Activated gamma-delta T cell treated with anti-CD3 and anti-CD28 coated beads, Interleukin-2, amount 50 U/mL, for 16 hours (primary cell): Measurements from ENCODE around the gene FRMD4B.
"Not testable (repeated sequence)": the region's sequence is repeated elsewhere in the genome, so short reads cannot be mapped to it uniquely, and the experiment has no call there.

Experiments
- DNase-seq: peaks from one replicate; pipeline ENCODE4 v3.0.0-alpha.2; 2020; ENCODE audit warnings: low read depth

Gene FRMD4B

GRCh38 chr3:69240651-69241568, 145.0 kb downstream of the FRMD4B start:
- DNase-seq = no peak

- no peak for DNase-seq
Measured at GRCh38 chr3:69239063-69239462, 146.8 kb downstream of the FRMD4B start.

DNA sequence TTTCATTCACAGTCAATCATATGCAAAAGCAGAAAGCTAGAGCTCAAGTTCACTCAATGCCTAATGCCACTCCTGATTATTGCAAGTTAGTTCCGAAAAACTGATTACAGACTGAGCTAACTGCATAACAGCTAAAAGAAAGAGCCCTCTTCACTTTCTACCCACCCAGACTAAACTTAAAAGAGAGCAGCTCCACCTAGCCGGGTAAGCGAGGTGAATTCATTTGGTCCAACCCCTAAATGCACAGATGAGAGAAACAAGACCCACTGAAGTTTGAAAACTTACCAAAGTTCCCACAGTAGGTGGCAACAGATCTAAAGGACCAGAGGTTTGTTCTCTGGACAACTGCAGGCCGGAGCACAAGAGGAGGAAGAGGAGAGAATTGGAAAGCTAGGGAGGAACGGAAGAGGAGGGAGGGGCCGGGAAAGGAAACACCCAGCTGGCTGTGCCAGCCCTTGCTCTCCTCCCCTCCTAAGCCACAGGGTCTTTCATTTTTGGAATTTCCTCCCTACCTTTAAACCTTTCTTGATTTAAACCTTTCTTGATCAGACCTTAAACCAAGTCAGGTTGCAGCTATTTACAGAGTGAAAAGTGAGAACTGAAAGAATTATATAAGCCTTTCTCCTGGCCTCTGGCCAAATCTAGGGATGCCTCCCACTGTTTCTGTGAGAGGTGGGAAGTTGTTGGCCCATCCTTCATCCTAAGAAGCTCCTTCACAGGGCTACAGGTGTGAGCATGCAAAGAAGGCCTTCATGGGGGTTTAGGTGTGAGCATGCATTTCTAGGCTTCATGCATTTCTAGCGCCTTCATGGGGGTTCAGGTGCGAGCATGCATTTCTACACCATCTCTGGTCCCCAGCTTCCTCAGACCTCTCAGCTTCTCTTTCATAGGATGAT, 148.8 kb downstream of the FRMD4B start:
- DNase-seq = no peak

DNA sequence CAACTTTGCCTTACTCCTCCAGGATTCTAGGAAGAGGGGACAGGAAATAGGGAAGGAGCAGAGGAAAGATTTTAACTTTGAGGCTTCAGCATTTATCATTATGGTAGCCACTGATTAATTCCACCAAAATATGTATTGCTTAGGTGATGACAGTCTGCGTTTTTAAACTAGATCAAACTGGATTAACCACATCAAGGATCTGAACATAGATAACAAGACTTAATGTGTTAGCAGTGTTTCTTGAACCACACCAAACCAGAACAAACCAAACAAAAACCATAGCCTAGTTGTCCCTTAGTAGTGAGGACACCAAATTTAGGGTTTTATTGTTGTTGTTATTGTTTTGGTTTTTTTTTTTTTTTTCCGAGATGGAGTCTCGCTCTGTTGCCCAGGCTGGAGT, 150.0 kb downstream of the FRMD4B start:
- DNase-seq = no peak

DNA sequence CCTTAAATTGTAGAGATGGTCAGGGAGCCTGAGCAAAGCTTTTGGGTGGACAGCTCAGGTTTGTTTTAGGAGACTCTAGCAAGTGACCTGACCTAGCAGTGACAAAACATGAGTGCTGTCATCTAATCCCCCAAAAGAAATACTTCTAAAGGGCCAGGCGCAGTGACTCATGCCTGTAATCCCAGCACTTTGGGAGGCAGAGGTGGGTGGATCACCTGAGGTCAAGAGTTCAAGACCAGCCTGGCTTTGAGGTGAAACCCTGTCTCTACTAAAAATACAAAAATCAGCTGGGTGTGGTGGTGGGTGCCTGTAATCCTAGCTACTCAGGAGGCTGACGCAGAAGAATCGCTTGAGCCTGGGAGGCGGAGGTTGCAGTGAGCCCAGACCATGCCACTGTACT, 150.7 kb downstream of the FRMD4B start:
- not testable (repeated sequence) for DNase-seq

DNA sequence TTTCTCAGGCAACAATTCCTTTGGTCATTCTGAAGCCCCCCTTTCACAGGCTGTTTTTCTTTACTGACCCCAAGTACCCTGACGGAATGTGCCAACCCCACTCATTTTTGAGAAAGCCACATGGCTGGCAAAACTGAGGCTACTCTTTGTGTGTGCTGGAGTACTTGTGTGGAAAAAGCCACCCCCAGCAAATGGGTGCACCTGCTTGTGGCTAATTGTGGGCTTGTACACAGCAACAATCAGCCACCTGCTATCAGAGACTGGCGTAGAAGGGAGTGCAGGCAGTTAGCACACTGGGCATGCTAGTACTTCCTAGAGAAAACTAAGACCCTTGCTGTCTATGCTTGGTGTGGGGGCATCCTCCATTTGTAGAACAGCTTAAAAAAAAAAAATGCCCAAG, 153.4 kb downstream of the FRMD4B start:
- DNase-seq = no peak

DNA sequence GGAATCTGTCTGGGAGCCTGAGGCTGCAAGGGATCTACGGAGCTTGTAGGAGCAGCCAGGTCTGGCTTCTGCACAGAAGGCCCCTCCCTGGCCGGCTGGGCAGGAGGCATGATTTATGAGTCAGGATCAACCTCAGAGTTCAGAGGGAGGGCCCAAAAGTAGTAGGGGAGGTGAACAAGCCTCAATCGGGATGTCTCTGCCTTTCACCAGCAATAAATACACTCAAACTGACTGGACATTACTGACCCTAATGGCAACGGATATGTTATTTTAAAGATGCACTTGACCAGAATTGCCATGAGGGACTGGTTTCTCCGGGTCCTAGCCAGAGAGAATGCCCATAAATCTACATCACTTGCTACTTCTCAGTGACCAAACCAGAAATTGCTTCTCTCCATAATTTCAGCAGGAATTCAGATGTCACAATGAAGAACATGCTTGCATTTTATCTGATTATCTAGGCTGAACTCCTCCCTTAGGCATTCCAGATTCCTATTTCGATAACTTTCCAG, 153.9 kb downstream of the FRMD4B start:
- no peak for DNase-seq

DNA sequence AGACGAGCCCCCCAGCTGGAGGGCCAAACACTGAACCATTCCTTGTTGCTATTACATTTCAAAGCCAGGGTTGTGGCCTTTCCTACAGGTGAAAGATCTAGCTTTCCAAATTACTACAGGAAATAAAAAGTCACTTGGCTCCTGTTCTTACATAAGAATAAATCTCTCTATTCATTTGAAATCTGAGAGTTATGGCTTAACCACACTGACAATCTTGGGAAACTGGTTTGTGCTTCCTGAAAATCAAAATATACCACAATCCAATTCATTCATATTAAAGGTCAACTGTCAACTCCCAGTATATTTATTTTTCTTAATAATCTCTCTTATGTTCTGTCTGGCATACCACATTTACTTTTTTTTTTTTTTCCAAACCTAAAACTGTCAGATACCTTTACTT, 159.8 kb downstream of the FRMD4B start:
- DNase-seq = no peak

DNA sequence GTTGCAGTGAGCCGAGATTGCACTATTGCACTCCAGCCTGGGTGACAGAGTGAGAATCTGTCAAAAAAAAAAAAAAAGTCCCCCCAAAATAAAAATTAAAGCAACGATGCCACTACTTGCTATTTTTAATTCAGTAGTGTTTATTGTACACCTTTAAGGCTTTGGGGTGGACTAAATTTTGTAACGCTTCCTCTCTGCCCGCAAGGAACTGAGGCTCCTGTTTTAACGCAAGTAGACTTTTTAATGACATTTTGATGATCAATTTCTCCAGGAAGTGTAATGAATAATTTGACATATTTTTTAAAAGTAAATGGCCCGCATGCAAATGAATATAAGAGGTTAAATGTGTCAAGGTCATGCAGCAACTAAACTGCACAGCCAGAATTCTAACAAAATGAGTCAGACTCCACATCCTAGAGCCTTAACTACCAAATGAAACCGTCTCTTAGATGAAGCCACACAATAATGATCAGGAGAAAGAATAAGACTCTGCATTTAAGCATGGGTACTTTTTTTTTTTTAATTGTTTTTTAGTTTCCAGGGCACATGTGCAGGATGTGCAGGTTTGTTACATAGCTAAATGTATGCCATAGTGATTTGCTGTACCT, 166.7 kb downstream of the FRMD4B start:
- no peak for DNase-seq

- DNase-seq = no peak
Measured at GRCh38 chr3:69218079-69218478, 167.8 kb downstream of the FRMD4B start.

DNA sequence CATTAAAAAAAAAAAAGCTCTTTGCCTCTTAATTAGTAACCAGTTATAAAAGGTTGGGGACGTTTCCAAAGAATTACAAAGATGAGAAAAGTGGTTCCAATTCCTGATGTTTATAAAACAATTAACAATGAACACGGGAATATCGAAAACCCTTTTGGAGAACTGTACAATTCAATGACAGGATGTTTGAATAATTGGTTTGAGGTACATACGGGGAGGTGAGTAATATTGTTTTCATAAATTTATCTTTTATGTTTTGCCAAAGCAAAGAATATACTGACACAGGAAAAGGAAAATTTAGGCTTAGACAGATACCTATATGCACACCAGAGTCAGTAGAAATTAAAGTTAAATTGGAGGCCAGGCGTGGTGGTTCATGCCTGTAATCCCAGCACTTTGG, 168.9 kb downstream of the FRMD4B start:
- DNase-seq = no peak

DNA sequence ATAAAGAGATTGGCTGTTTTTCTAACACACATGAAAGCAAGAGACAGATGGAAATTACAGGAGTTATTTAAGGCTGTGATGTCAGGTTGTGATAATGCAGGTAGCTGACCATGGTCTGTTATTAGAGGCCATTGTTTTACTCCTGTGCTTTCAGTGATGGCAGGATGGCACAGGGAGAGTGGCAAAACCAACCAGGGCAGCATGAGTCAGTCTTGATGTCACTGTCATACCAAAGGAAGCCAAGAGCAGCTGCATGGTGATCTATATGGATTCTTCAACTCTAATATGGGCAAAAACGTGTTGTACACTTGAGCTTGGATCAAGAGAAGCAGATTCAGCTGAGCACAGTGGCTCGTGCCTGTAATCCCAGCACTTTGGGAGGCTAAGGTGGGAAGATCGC, 171.6 kb downstream of the FRMD4B start:
- no peak for DNase-seq

DNA sequence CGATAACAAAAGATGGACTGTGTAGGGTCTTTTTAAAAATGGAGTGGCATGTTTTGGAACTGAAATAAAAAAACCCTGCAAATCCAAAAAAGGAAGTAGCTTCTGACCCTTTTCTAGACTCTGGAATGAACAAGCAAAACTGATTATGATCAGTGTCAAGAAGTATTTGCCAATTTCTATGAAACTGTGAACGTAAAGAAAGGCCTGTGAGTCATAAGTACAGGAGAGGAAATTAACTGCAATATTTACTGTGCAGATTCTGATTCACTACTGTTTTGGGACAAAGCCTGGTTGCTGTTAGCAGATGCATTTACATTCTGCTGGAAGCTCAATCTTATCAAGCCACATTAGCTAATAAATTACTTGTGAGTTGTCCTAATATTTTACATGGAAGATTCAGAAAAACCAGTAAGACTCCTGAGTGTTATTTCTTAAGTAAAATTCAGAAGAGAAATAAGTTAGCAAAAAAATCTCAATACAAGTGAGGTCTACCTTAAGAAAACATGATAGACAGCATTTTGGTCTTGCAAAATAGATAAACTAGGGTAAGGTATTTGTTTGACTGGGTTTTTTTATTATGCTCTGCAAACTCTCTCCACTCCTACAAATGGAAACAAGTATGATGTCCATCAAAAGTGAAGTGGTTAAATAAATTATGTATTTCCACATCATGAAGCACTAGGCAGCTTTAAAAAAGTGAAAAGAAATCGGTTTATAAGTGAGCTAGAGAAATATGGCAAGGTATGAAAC, 173.3 kb downstream of the FRMD4B start:
- no peak for DNase-seq

GRCh38 chr3:69210068-69210730, 175.7 kb downstream of the FRMD4B start:
- no peak for DNase-seq

DNA sequence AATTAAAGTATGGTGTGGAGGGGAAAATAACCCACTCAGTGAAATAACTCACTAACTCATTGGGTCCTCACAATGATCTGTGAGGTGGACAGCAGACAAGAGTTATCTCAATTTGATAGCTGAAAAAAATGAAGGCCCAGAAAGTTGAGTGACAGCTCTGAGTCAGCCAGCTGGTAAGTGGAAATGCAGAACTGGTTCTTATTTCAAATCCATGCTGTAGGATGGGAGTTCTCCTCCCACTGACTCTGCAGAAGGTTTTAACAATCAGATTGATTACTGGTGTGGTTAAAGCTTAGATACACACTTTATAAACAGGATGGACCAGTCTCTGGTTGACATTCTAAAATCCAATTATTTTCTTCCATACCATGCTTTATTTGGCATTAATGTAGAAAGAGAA, 176.5 kb downstream of the FRMD4B start:
- no peak for DNase-seq

GRCh38 chr3:69207031-69207430, 178.9 kb downstream of the FRMD4B start:
- no peak for DNase-seq

DNA sequence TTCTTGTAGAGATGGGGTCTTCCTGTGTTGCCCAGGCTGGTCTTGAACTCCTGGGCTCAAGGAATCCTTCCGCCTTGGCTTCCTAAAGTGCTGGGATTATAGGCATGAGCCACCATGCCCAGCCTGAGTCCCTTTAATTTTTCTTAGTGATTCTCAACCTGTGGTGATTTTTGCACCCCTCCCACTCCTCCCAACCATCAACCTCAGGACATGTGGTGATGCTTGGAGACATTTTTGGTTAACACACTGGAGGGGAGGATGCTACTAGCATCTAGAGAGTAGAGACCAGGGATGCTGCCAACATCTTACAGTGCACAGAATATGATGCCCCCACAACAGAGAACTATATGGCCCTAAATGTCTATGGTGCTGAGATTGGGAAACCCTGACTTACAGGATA, 180.5 kb downstream of the FRMD4B start:
- no peak for DNase-seq

- DNase-seq = no peak
Measured at GRCh38 chr3:69204315-69204957, 181.5 kb downstream of the FRMD4B start.

- no peak for DNase-seq
Measured at GRCh38 chr3:69203631-69204314, 182.1 kb downstream of the FRMD4B start.

DNA sequence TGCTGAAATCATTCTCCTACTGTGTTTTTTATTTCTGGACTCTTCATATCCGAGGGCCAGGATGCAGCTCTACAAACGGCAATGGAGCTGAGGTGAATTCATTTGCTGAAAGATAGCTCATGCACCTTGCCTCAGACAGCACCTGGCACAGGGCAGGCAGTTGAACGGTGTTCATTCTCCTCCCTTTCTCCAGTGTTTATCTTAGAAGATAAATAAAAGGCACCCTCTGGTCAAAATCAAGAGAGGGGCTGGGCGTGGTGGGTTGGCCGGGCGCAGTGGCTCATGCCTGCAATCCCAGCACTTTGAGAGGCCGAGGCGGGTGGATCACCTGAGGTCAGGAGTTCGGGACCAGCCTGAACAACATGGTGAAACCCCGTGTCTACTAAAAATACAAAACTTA, 184.2 kb downstream of the FRMD4B start:
- DNase-seq = no peak
